Activated naive CD4-positive, alpha-beta T cell treated with anti-CD3 and anti-CD28 coated beads, Interleukin-2, amount 10 ng/mL, durations not matched to agents 7 days and 5 days (primary cell): ENCODE measurements around the gene GLT8D1.
"Not testable (repeated sequence)": the region's sequence is repeated elsewhere in the genome, so short reads cannot be mapped to it uniquely, and the experiment has no call there.

ENCODE experiments used
- CTCF ChIA-PET: fragments of 350-600 bp; sonication (Branson Sonifier 250); formaldehyde crosslinking; loops from one replicate; lab custom pipeline; 2021; ENCODE audit warnings: antibody characterized with exemption; lab: Charles Lee
- DNase-seq: peaks from one replicate; pipeline ENCODE4 v3.0.0-alpha.2; 2020
- H3K27ac Mint-ChIP-seq: one replicate; pipeline ENCODE4 v1.8.0; 2021; ENCODE audit warnings: mild to moderate bottlenecking, moderate library complexity, mixed read lengths
- H3K27me3 Mint-ChIP-seq: one replicate; pipeline ENCODE4 v1.8.0; 2021; ENCODE audit warnings: mild to moderate bottlenecking, mixed read lengths
- H3K36me3 Mint-ChIP-seq: one replicate; pipeline ENCODE4 v1.8.0; 2021; ENCODE audit warnings: mixed read lengths
- H3K4me1 Mint-ChIP-seq: one replicate; pipeline ENCODE4 v1.8.0; 2021; ENCODE audit warnings: mixed read lengths
- H3K4me3 Mint-ChIP-seq: one replicate; pipeline ENCODE4 v1.8.0; 2021; ENCODE audit warnings: mild to moderate bottlenecking, moderate library complexity, mixed read lengths
- H3K9me3 Mint-ChIP-seq: one replicate; pipeline ENCODE4 v1.8.0; 2021; ENCODE audit warnings: mixed read lengths

GLT8D1 gene

GRCh38 chr3:52705688-52706686 lies at the start of gene GLT8D1, which contains the start of gene SPCS1:
Gene GLT8D1 (minus strand): TSS chr3:52705791. CDS start chr3:52700460, 5,331 bp downstream.
Gene SPCS1 (plus strand): TSS chr3:52706106. CDS start chr3:52706247, 141 bp downstream.
- Mint-ChIP-seq H3K9me3 (no peaks in the 10 kb centered on the region), H3K27ac (peak within 1 kb of the TSS; percentile 90), H3K27me3 (no peaks in the 10 kb centered on the region), H3K36me3 (peaks cover 6% of the 10 kb centered on the region), H3K4me3 (peak within 1 kb of the TSS; percentile 95), H3K4me1 (peaks cover 34% of the 10 kb centered on the region)
- peak; percentile 90 for DNase-seq
- CTCF ChIA-PET = interaction anchor here (1.2 kb wide), 1 partner anchor 14 kb away, joined by 4 read pairs; no protein-coding TSS in a partner anchor

- CTCF ChIA-PET = no interaction called here
- no peaks in the 10 kb centered on the region for H3K27me3 Mint-ChIP-seq
- H3K27ac Mint-ChIP-seq = no peak overlapping the region
- no peaks in the 10 kb centered on the region for H3K4me1 Mint-ChIP-seq
- no peaks in the 10 kb centered on the region for H3K9me3 Mint-ChIP-seq
- peaks cover 34% of the 10 kb centered on the region for H3K36me3 Mint-ChIP-seq
- DNase-seq = no peak
- no peak overlapping the region for H3K4me3 Mint-ChIP-seq
Measured at GRCh38 chr3:52754373-52754772, 48.8 kb upstream of the GLT8D1 start.

GRCh38 chr3:52752045-52752660 lies 46.6 kb upstream of the GLT8D1 start:
- Mint-ChIP-seq H3K36me3 (peaks cover 31% of the 10 kb centered on the region), H3K9me3 (no peaks in the 10 kb centered on the region), H3K4me1 (no peaks in the 10 kb centered on the region), H3K27me3 (no peaks in the 10 kb centered on the region), H3K27ac (no peak overlapping the region), H3K4me3 (no peak overlapping the region)
- CTCF ChIA-PET = interaction anchor here (1.4 kb wide), 1 partner anchor 9 kb away, joined by 3 read pairs; no protein-coding TSS in a partner anchor
- no peak for DNase-seq

GRCh38 chr3:52743721-52744120 lies 38.1 kb upstream of the GLT8D1 start:
- H3K27me3 Mint-ChIP-seq = no peaks in the 10 kb centered on the region
- DNase-seq = no peak

GRCh38 chr3:52743152-52743551 lies 37.6 kb upstream of the GLT8D1 start:
- Mint-ChIP-seq H3K27me3 (no peaks in the 10 kb centered on the region), H3K36me3 (peaks cover 21% of the 10 kb centered on the region), H3K9me3 (no peaks in the 10 kb centered on the region), H3K4me1 (no peaks in the 10 kb centered on the region), H3K4me3 (no peak overlapping the region), H3K27ac (peak overlapping the region; percentile 30)
- CTCF ChIA-PET = interaction anchor here (0.9 to 1.6 kb wide), 6 partner anchors 10 to 329 kb away, joined by 3 to 5 read pairs (median 3); no protein-coding TSS in a partner anchor
- DNase-seq = no peak

More at GRCh38 chr3:52743721-52744120, 38.1 kb upstream of the GLT8D1 start:
- CTCF ChIA-PET = interaction anchor here (0.9 to 1.6 kb wide), 4 partner anchors 55 to 329 kb away, joined by 3 to 5 read pairs (median 4); no protein-coding TSS in a partner anchor
- no peak overlapping the region for H3K27ac Mint-ChIP-seq
- H3K4me3 Mint-ChIP-seq = no peak overlapping the region
- H3K36me3 Mint-ChIP-seq = peaks cover 26% of the 10 kb centered on the region
- H3K4me1 Mint-ChIP-seq = no peaks in the 10 kb centered on the region
- H3K9me3 Mint-ChIP-seq = no peaks in the 10 kb centered on the region

- Mint-ChIP-seq H3K27ac (no peak overlapping the region), H3K9me3 (no peaks in the 10 kb centered on the region), H3K36me3 (peaks cover 20% of the 10 kb centered on the region), H3K4me1 (no peaks in the 10 kb centered on the region), H3K4me3 (no peak overlapping the region), H3K27me3 (no peaks in the 10 kb centered on the region)
- CTCF ChIA-PET = interaction anchor here (0.9 to 1.6 kb wide), 6 partner anchors 10 to 329 kb away, joined by 3 to 5 read pairs (median 4); no protein-coding TSS in a partner anchor
- no peak for DNase-seq
Measured at GRCh38 chr3:52742418-52743041, 36.9 kb upstream of the GLT8D1 start.

- Mint-ChIP-seq H3K9me3 (peaks cover 1% of the 10 kb centered on the region), H3K4me3 (no peak overlapping the region), H3K27me3 (no peaks in the 10 kb centered on the region), H3K4me1 (no peaks in the 10 kb centered on the region), H3K27ac (no peak overlapping the region), H3K36me3 (peaks cover 29% of the 10 kb centered on the region)
- CTCF ChIA-PET = interaction anchor here (1.3 kb wide), 1 partner anchor 59 kb away, joined by 3 read pairs; no protein-coding TSS in a partner anchor
- no peak for DNase-seq
Measured at GRCh38 chr3:52739730-52740129, 34.1 kb upstream of the GLT8D1 start.

GRCh38 chr3:52733256-52733891 lies 27.8 kb upstream of the GLT8D1 start:
- no peaks in the 10 kb centered on the region for H3K27me3 Mint-ChIP-seq
- H3K4me3 Mint-ChIP-seq = no peak overlapping the region
- peaks cover 41% of the 10 kb centered on the region for H3K9me3 Mint-ChIP-seq
- CTCF ChIA-PET = no interaction called here
- no peak for DNase-seq
- no peak overlapping the region for H3K27ac Mint-ChIP-seq
- H3K36me3 Mint-ChIP-seq = peaks cover 68% of the 10 kb centered on the region
- H3K4me1 Mint-ChIP-seq = peaks cover 19% of the 10 kb centered on the region

GRCh38 chr3:52731590-52731989 lies 26.0 kb upstream of the GLT8D1 start:
- DNase-seq = no peak
- H3K36me3 Mint-ChIP-seq = peaks cover 70% of the 10 kb centered on the region
- no peaks in the 10 kb centered on the region for H3K27me3 Mint-ChIP-seq
- CTCF ChIA-PET = interaction anchor here (1.4 kb wide), 1 partner anchor 10 kb away, joined by 3 read pairs; no protein-coding TSS in a partner anchor
- H3K27ac Mint-ChIP-seq = no peak overlapping the region
- H3K4me3 Mint-ChIP-seq = no peak overlapping the region
- H3K9me3 Mint-ChIP-seq = peaks cover 46% of the 10 kb centered on the region
- peaks cover 19% of the 10 kb centered on the region for H3K4me1 Mint-ChIP-seq

- Mint-ChIP-seq H3K27ac (peak overlapping the region; percentile 61), H3K4me3 (peak overlapping the region; percentile 3), H3K36me3 (peaks cover 69% of the 10 kb centered on the region), H3K27me3 (no peaks in the 10 kb centered on the region), H3K9me3 (peaks cover 46% of the 10 kb centered on the region), H3K4me1 (peaks cover 19% of the 10 kb centered on the region)
- CTCF ChIA-PET = interaction anchor here (1.4 kb wide), 1 partner anchor 11 kb away, joined by 3 read pairs; no protein-coding TSS in a partner anchor
- DNase-seq = peak; percentile 52
Measured at GRCh38 chr3:52730681-52731080, 25.1 kb upstream of the GLT8D1 start.

- Mint-ChIP-seq H3K4me1 (peaks cover 19% of the 10 kb centered on the region), H3K36me3 (peaks cover 55% of the 10 kb centered on the region), H3K9me3 (peaks cover 44% of the 10 kb centered on the region)
- DNase-seq, CTCF ChIA-PET, H3K27ac Mint-ChIP-seq, H3K4me3 Mint-ChIP-seq, H3K27me3 Mint-ChIP-seq: not testable (repeated sequence)
Measured at GRCh38 chr3:52728753-52729152, 23.2 kb upstream of the GLT8D1 start.

GRCh38 chr3:52724511-52724910 lies 18.9 kb upstream of the GLT8D1 start:
- H3K4me1 Mint-ChIP-seq = peaks cover 35% of the 10 kb centered on the region
- H3K36me3 Mint-ChIP-seq = peaks cover 27% of the 10 kb centered on the region
- CTCF ChIA-PET = interaction anchor here (0.6 kb wide), 1 partner anchor 17 kb away, joined by 4 read pairs; no protein-coding TSS in a partner anchor
- no peak overlapping the region for H3K4me3 Mint-ChIP-seq
- DNase-seq = no peak
- peaks cover 19% of the 10 kb centered on the region for H3K9me3 Mint-ChIP-seq
- H3K27ac Mint-ChIP-seq = no peak overlapping the region
- no peaks in the 10 kb centered on the region for H3K27me3 Mint-ChIP-seq

GRCh38 chr3:52723935-52724334 lies 18.3 kb upstream of the GLT8D1 start:
- Mint-ChIP-seq H3K4me3 (no peak overlapping the region), H3K27ac (no peak overlapping the region), H3K27me3 (no peaks in the 10 kb centered on the region), H3K36me3 (peaks cover 26% of the 10 kb centered on the region), H3K9me3 (peaks cover 18% of the 10 kb centered on the region), H3K4me1 (peaks cover 35% of the 10 kb centered on the region)
- CTCF ChIA-PET = no interaction called here
- DNase-seq = no peak
